GM12878 (cell line): ENCODE measurements around the gene MARCHF2. TPM values are rescaled to one million over a fixed set of nuclear protein-coding genes. Genes with fewer than 3 reads are reported as not detected.

Source experiments
- ATAC-seq: fragments of 200-7000 bp; cut with Tn5 transposase; 3 replicates; pipeline ENCODE4 v1.9.1; 2020; ENCODE audit warnings: mild to moderate bottlenecking, moderate library complexity
- BruUV-seq: library from RNA; stranded (reverse); fragments of 400-500 nt; replicated peaks from 2 replicates; lab custom pipeline; 2021; lab: Mats Ljungman, UMichigan
- CTCF ChIA-PET: fragments of 300-600 bp; sonication (Branson Sonifier 250); formaldehyde crosslinking; extraction: SDS; loops from one replicate; lab custom pipeline; 2021; ENCODE audit warnings: inconsistent platforms; lab: Yijun Ruan, JAX
- POLR2A ChIA-PET: fragments of 350-600 bp; formaldehyde crosslinking; extraction: SDS; loops from one replicate; lab custom pipeline; 2021; ENCODE audit warnings: inconsistent platforms; lab: Charles Lee
- RAD21 ChIA-PET: fragments of 300-600 bp; sonication (Branson Sonifier 250); formaldehyde crosslinking; loops from one replicate; lab custom pipeline; 2023; ENCODE audit warnings: antibody characterized with exemption; ENCODE audit not compliant: unreplicated experiment; lab: Charles Lee
- SMC1A ChIA-PET: fragments of 300-600 bp; sonication (Branson Sonifier 250); formaldehyde crosslinking; loops from one replicate; lab custom pipeline; 2023; ENCODE audit not compliant: unreplicated experiment, uncharacterized antibody; lab: Charles Lee
- DNase-seq: peaks from one replicate; pipeline ENCODE4 v3.0.0-alpha.2; 2011; ENCODE audit warnings: low read depth, low spot score
- FAIRE-seq: peaks from 3 replicates; lab custom pipeline; 2011; peaks lifted over from hg19 to GRCh38; lab: Jason Lieb, UNC
- H2AFZ ChIP-seq: 2 replicates; pipeline ENCODE4 v1.6.0; 2011; ENCODE audit warnings: low read depth, low read length, control low read depth; ENCODE audit not compliant: control insufficient read depth
- H3K27ac ChIP-seq: 2 replicates; pipeline ENCODE4 v1.5.1; 2011; ENCODE audit warnings: control low read depth; ENCODE audit not compliant: control insufficient read depth, insufficient read depth
- H3K27me3 ChIP-seq, 2 experiments: replicated peaks in 1 of 2; 2 replicates each; pipeline versions ENCODE4 v1.6.0 to v1.6.1; 2011; ENCODE audit warnings: low read length in 1 of 2; ENCODE audit not compliant: control insufficient read depth in 2 of 2, insufficient read depth in 2 of 2
- H3K36me3 ChIP-seq, 2 experiments: 2 replicates each; pipeline ENCODE4 v1.5.1; 2011; ENCODE audit warnings: low read length in 1 of 2; ENCODE audit not compliant: control insufficient read depth in 2 of 2, insufficient read depth in 2 of 2
- H3K4me1 ChIP-seq: 2 replicates; pipeline ENCODE4 v1.6.1; 2011; ENCODE audit warnings: mild to moderate bottlenecking, low read length, moderate library complexity, mixed read lengths; ENCODE audit not compliant: control insufficient read depth, insufficient read depth
- H3K4me2 ChIP-seq: 2 replicates; pipeline ENCODE4 v1.6.0; 2011; ENCODE audit warnings: control low read depth; ENCODE audit not compliant: control insufficient read depth, insufficient read depth
- H3K4me3 ChIP-seq: fragments of 200-600 bp; sonication (generic); 2 replicates; pipeline ENCODE4 v1.5.1; 2016
- H3K79me2 ChIP-seq: 2 replicates; pipeline ENCODE4 v1.6.0; 2011; ENCODE audit warnings: low read length; ENCODE audit not compliant: control insufficient read depth, insufficient read depth
- H3K9ac ChIP-seq: 2 replicates; pipeline ENCODE4 v1.8.0; 2011; ENCODE audit warnings: low read length, control low read depth, mixed read lengths; ENCODE audit not compliant: control insufficient read depth, insufficient read depth
- H3K9me3 ChIP-seq: replicated peaks from 3 replicates; pipeline ENCODE4 v1.5.1; 2011; ENCODE audit warnings: mild to moderate bottlenecking, low read length; ENCODE audit not compliant: control insufficient read depth, insufficient read depth
- H4K20me1 ChIP-seq: 2 replicates; pipeline ENCODE4 v1.6.0; 2011; ENCODE audit not compliant: control insufficient read depth, insufficient read depth
- ATF3 ChIP-seq: IDR thresholded peaks from 2 replicates; pipeline ENCODE4 v1.6.1; 2011; ENCODE audit warnings: low read depth, mild to moderate bottlenecking, low read length, moderate library complexity, borderline replicate concordance; ENCODE audit errors: extremely low read depth
- BACH1 ChIP-seq: fragments of 450-650 bp; IDR thresholded peaks from 2 replicates; pipeline ENCODE4 v1.6.1; 2017; ENCODE audit warnings: mild to moderate bottlenecking, borderline replicate concordance
- FOS ChIP-seq: IDR thresholded peaks from 3 replicates; pipeline ENCODE4 v1.6.1; 2011; ENCODE audit warnings: borderline replicate concordance; ENCODE audit not compliant: insufficient read length; ENCODE audit errors: extremely low read depth
- LARP7 ChIP-seq: fragments of 450-650 bp; IDR thresholded peaks from 2 replicates; pipeline ENCODE4 v1.6.1; 2017; ENCODE audit warnings: mild to moderate bottlenecking
- NFXL1 ChIP-seq: fragments of 450-650 bp; IDR thresholded peaks from 2 replicates; pipeline ENCODE4 v1.6.1; 2017; ENCODE audit warnings: antibody characterized with exemption, mild to moderate bottlenecking, borderline replicate concordance
- RAD51 ChIP-seq: fragments of 450-650 bp; IDR thresholded peaks from 2 replicates; pipeline ENCODE4 v1.6.1; 2016; ENCODE audit warnings: moderate library complexity, mild to moderate bottlenecking, inconsistent platforms
- SIX5 ChIP-seq: IDR thresholded peaks from 2 replicates; pipeline ENCODE4 v1.6.1; 2011; ENCODE audit warnings: mild to moderate bottlenecking, low read depth, low read length, moderate library complexity; ENCODE audit not compliant: severe bottlenecking
- SPI1 ChIP-seq: IDR thresholded peaks from 2 replicates; pipeline ENCODE4 v1.6.1; 2011; ENCODE audit warnings: low read depth, mild to moderate bottlenecking, low read length, moderate library complexity, borderline replicate concordance; ENCODE audit not compliant: insufficient read depth
- TAF1 ChIP-seq: IDR thresholded peaks from 2 replicates; pipeline ENCODE4 v1.6.1; 2011; ENCODE audit warnings: mild to moderate bottlenecking, low read depth, low read length, borderline replicate concordance
- USF1 ChIP-seq: IDR thresholded peaks from 2 replicates; pipeline ENCODE4 v1.6.1; 2011; ENCODE audit warnings: borderline replicate concordance, low read depth, mild to moderate bottlenecking, moderate library complexity, mixed read lengths, low read length; ENCODE audit not compliant: insufficient read depth; ENCODE audit errors: extremely low read length
- YBX1 ChIP-seq: fragments of 450-650 bp; IDR thresholded peaks from 2 replicates; pipeline ENCODE4 v1.6.1; 2016; ENCODE audit warnings: antibody characterized with exemption
- WGBS: methylation state at CpG from one replicate; pipeline ENCODE4 v1.1.6; 2016; ENCODE audit warnings: low lambda C conversion rate; ENCODE audit not compliant: insufficient replicate concordance, insufficient coverage; ENCODE audit errors: missing lambda C conversion rate; 5-methylcytosine and 5-hydroxymethylcytosine counted together
- in situ Hi-C: fragments of 300-500 bp; cut with MboI; formaldehyde crosslinking; loops from 9 replicates; pipeline ENCODE4 v1.14.3; 2018; ENCODE audit warnings: mixed read lengths
- intact Hi-C: fragments of 100-400 bp; cut with micrococcal nuclease; formaldehyde crosslinking; loops from one replicate; pipeline ENCODE4 v1.14.2; 2022; ENCODE audit not compliant: unreplicated experiment
- polyA plus RNA-seq, 11 experiments: library from polyadenylated mRNA; depleted of rRNA in 4 of 11; unstranded in 6 of 11; stranded (reverse) in 5 of 11; fragments of >200 nt; fragmentation: Nextera tagmentation in 4 of 11; fragmentation: Illumina TruSeq in 1 of 11; extraction: Ambion mirVana in 4 of 11; extraction: Trizol in 1 of 11; gene quantifications; 1 replicate in 1 of 11; 2 replicates in 10 of 11; pipeline versions ENCODE4 v1.2.1 to v1.2.3, GENCODE V29; 2011 to 2016; ENCODE audit warnings: inconsistent platforms in 2 of 11, missing spikeins in 2 of 11, low read depth in 1 of 11
- total RNA-seq, 4 experiments: library from RNA; depleted of rRNA in 3 of 4; stranded (reverse); fragments of >200 nt in 3 of 4; fragmentation: Illumina TruSeq in 1 of 4; extraction: Trizol in 1 of 4; gene quantifications; 2 replicates each; pipeline versions ENCODE4 v1.2.1 to v1.2.3, GENCODE V29; 2013 to 2021

The MARCHF2 gene
- total and polyA plus RNA-seq, 10 of the 15 experiments (the other 5 are each of a cell fraction or from before 2014, with no cell fraction given), result 1.6 to 30.3 (median 10.8) TPM

GRCh38 chr19:8387688-8388611 lies 25.2 kb upstream of the MARCHF2 start:
- Histone ChIP-seq H3K9me3 (no peaks in the 10 kb centered on the region; the same call in 2 of the 3 replicates), H3K27me3 (no peaks in the 10 kb centered on the region), H3K9ac (no peak overlapping the region), H3K36me3 (no peaks in the 10 kb centered on the region)
- no peak for FAIRE-seq
- TF ChIP-seq TAF1 (no peak), BACH1 (no peak), LARP7 (no peak), SIX5 (no peak), SPI1 (no peak)
- TF ChIP-seq, all 136 proteins: peak for 0
- intact Hi-C loops (no loop called here), in situ Hi-C loops (no loop called here)
- Histone ChIP-seq H3K4me1 (peaks cover 11% of the 10 kb centered on the region), H3K79me2 (peaks cover 20% of the 10 kb centered on the region), H3K4me3 (no peak overlapping the region), H4K20me1 (peaks cover 5% of the 10 kb centered on the region), H3K27ac (no peak overlapping the region), H2AFZ (no peak overlapping the region), H3K4me2 (no peak overlapping the region)
- 94% methylated on average over 16 of the region's 16 CpGs for WGBS
- ChIA-PET CTCF (interaction anchor here (1.1 to 1.4 kb wide), 3 partner anchors 25 to 192 kb away, joined by 3 read pairs; partner anchors contain the start of gene MARCHF2), SMC1A (no interaction called here), RAD21 (interaction anchor here (0.7 kb wide), 2 partner anchors 306 to 1653 kb away, joined by 3 read pairs; no protein-coding TSS in a partner anchor), POLR2A (interaction anchor here (0.6 kb wide), 2 partner anchors 12 to 36 kb away, joined by 3 to 4 read pairs; no protein-coding TSS in a partner anchor)
- DNase-seq (no peak), ATAC-seq (no peak)
- BruUV-seq, result no TSS peak

GRCh38 chr19:8388612-8388958 lies 24.5 kb upstream of the MARCHF2 start:
- Histone ChIP-seq H3K27ac (no peak overlapping the region), H3K4me2 (no peak overlapping the region), H3K9me3 (no peaks in the 10 kb centered on the region; the same call in 2 of the 3 replicates), H3K79me2 (peaks cover 22% of the 10 kb centered on the region), H2AFZ (no peak overlapping the region), H4K20me1 (peaks cover 5% of the 10 kb centered on the region), H3K36me3 (no peaks in the 10 kb centered on the region), H3K4me1 (peaks cover 11% of the 10 kb centered on the region), H3K9ac (no peak overlapping the region), H3K4me3 (no peak overlapping the region), H3K27me3 (no peaks in the 10 kb centered on the region)
- 98% methylated on average over 2 of the region's 2 CpGs for WGBS
- no TSS peak for BruUV-seq
- SMC1A ChIA-PET, result no interaction called here
- TF ChIP-seq USF1 (no peak), FOS (no peak), RAD51 (no peak), YBX1 (no peak), ATF3 (no peak), NFXL1 (no peak)
- CTCF ChIA-PET, result no interaction called here
- DNase-seq (no peak), FAIRE-seq (no peak), ATAC-seq (no peak)
- intact Hi-C loops (no loop called here), in situ Hi-C loops (no loop called here)
- POLR2A ChIA-PET, result interaction anchor here (0.6 kb wide), 1 partner anchor 11 kb away, joined by 4 read pairs; no protein-coding TSS in a partner anchor
- RAD21 ChIA-PET, result interaction anchor here (0.7 kb wide), 1 partner anchor 1653 kb away, joined by 3 read pairs; no protein-coding TSS in a partner anchor
